NCI-H2196 treated with DMSO at 0.1 percent for 48 hours (cell line): Measurements from ENCODE around the gene ABCC3.
"Not testable (repeated sequence)": the region's sequence is repeated elsewhere in the genome, so short reads cannot be mapped to it uniquely, and the experiment has no call there.

Source experiments
- DNase-seq: peaks from one replicate; lab custom pipeline; 2025; ENCODE audit not compliant: unreplicated experiment; lab: John Stamatoyannopoulos, UW

The ABCC3 gene

GRCh38 chr17:50697663-50698272 lies 63.1 kb downstream of the ABCC3 start:
- no peak for DNase-seq

DNA sequence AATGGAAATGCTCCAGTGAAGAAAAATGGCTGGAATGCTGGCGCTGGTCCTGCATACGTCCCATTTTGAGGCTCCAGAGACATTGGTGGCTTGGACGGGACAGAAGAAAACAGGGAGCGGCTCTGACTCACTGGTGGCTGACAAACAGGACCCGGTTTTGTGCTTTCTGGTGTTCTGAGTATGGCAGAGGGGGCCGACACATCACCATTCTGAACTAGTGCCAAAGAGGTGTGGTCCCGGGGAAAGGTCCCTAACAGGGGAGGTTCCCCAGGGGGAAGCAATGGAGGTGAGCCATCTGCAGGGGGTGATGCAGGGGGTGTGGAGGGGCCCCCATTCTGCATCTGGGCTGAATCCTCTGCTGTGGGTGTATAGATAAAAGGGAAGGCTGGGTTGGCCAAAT lies 64.7 kb downstream of the ABCC3 start:
- DNase-seq: no peak

GRCh38 chr17:50703162-50703561 lies 68.5 kb downstream of the ABCC3 start:
- DNase-seq: no peak

GRCh38 chr17:50707289-50708049 lies 72.8 kb downstream of the ABCC3 start, which contains the start of gene ANKRD40:
Gene ANKRD40, minus strand, starts transcription at chr17:50707914. Its CDS starts 260 bp downstream, at chr17:50707654.
- peak; percentile 75 for DNase-seq

GRCh38 chr17:50708050-50709000 lies 73.6 kb downstream of the ABCC3 start:
- DNase-seq: no peak

DNA sequence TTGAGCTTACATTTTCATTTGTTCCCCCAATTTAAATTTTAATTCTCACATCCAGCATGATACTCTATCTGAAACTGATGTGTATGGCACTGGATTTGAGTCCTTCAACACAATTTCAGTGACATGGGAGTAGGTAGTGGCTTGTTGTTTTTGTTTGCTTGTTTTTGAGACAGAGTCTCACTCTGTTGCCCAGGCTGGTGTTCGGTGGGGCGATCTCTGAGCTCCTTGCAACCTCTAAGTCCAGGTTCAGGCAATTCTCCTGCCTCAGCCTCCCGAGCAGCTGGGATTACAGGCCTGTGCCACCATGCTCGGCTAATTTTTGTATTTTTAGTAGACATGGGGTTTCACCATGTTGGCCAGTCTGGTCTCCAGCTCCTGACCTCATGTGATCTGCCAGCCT lies 74.4 kb downstream of the ABCC3 start:
- not testable (repeated sequence) for DNase-seq

DNA sequence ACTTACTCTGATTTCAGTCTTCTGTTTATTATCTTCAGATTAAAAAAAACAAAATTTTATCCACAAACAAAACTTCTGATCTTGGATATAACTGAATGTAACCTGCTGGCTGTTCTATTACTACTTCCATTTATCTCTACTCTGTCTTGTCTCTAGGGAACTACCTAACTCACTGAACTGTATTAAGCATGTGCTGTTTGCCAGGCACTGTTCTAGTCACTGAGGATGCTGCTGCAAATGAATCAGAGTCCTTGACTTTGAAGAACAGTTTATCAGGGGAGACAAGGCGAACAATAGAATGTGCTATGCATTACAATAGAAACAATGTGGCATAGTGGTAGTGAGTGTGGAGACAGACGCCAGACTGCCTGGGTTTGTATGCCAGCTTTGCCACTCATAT lies 75.3 kb downstream of the ABCC3 start:
- no peak for DNase-seq

DNA sequence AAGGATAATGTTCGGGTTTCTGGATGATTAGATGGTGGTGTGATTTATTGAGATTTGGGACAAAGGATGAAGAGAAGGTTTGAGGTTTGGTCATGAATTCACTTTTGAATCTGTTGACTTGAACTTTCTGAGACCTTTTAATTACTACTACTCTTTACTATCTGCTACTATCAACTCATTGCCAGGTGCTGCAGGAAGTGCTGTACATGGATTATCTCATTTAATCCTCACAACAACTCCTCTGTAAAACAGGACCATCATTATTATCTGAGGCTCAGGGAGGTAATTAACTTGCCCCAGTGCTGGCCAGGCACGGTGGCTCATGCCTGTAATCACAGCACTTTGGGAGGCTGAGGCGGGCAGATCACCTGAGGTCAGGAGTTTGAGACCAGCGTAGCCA lies 76.0 kb downstream of the ABCC3 start:
- DNase-seq: no peak

GRCh38 chr17:50712641-50713040 lies 78.0 kb downstream of the ABCC3 start:
- DNase-seq: no peak

GRCh38 chr17:50715471-50715870 lies 80.8 kb downstream of the ABCC3 start:
- DNase-seq: no peak

DNA sequence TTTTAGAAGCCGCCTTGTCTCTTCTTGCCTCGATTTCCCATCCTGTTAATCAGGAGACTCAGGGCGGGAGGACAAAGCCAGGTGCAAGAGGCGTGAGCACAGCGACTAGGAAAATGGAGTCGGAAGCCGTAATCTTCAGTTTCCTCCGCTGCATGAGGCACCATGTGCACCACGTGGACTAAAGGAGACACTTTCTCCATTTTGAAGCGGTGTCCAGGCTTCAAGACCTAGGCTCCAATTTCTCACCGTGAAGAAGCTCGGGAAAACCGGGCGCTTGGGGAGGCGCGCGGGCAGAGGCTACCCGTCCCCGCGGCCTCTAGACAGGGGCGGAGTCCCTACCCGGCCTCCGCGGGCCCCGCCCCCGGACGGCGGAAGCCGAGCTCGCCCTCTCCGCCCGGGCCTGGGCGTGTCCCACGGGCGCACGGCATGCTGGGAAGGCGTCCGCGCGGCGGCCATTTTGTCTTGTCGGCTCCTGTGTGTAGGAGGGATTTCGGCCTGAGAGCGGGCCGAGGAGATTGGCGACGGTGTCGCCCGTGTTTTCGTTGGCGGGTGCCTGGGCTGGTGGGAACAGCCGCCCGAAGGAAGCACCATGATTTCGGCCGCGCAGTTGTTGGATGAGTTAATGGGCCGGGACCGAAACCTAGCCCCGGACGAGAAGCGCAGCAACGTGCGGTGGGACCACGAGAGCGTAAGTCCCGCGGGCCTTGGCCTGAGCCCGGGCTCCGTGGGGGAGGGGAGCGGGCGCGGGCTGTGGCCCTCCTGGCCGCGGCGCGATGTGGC lies 84.7 kb downstream of the ABCC3 start, which contains the start of gene LUC7L3:
Gene LUC7L3 (plus strand): TSS at position 460 of the 780 bp plus-strand sequence. CDS start 130 bp downstream, at position 590.
- peak; percentile 78 for DNase-seq

DNA sequence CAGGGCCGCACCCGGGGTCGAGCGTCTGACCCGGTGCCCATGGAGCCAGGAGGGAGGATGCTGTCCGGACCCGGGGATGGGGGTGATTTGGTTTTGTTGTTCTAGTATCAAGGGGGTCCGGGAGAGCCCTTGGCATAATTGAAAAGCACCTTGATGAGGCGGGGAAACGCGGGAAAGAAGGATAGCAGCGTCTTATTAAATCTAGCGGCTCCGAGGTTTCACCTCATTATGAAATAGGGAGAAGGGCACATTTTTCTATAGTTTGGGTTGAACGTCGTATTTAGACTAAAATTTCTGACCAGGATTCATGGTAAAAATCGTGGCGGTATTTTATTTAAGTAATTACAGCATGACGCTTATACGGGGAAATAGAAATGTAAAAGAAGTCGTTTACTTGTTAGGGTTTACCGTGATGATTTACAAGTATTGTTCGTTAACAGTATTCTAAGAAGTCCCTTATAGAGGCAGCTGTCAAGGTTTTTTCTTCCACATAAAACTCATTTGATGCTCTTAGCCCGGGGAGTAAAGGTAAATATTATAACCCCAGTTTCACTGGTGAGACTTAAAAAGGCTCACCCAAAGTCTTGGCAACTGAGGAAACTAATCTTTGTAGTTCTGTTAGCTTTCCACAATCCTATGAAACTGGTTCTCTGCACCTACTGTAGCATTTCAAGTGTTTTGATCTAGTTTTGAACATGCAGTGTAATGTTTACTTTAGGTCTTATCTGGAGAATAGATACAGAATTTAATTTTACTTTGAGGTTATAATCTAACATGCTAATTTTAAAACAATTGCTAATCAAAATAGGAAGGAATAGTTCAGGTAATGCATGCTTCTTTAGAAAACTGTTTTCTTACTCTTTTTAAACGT lies 85.5 kb downstream of the ABCC3 start:
- no peak for DNase-seq

DNA sequence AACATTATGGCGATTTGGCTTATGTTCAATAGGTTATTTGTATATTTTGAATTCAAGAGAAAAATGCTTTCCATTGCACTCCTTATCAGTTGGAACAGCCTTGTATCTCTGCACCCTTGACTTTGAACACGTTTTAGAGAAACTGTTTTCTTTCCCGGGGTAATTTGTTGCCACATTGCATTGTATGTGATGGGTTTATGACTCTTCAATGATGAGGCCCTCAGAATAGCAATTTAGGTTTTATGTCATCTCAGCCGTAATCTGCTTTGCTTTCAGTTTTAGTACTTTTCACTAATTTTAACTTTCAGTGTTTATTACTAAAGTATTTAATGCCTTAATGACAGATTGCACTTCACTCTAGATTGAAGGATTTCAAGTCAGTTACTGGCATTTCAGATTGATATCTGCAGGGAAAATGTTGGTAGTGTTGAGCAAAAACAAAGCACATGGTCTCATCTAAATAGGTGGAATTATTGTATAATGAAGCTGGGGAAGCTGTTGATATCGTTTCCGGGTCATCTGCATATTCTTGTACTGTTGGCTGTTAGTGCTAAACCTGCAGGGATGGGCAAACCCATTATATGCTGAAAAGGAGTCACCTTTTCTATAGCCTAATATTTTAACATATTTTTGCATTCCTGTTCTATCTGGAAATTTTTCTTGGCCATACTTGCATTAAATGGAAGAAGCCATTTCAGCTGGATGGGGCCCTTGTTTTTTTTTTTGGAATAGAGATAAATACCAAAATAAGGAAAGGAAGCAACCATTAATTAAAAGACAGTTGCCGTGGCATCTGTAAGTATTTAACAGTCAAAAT lies 86.7 kb downstream of the ABCC3 start:
- no peak for DNase-seq

GRCh38 chr17:50722746-50723145 lies 88.1 kb downstream of the ABCC3 start:
- DNase-seq: no peak

- not testable (repeated sequence) for DNase-seq
Observed at GRCh38 chr17:50724622-50725021, 89.9 kb downstream of the ABCC3 start.

GRCh38 chr17:50725769-50726655 lies 91.3 kb downstream of the ABCC3 start:
- no peak for DNase-seq

GRCh38 chr17:50728112-50728429 lies 93.4 kb downstream of the ABCC3 start:
- no peak for DNase-seq
